ENCODE results near the gene DCAF5.

DCAF5 gene

DNA sequence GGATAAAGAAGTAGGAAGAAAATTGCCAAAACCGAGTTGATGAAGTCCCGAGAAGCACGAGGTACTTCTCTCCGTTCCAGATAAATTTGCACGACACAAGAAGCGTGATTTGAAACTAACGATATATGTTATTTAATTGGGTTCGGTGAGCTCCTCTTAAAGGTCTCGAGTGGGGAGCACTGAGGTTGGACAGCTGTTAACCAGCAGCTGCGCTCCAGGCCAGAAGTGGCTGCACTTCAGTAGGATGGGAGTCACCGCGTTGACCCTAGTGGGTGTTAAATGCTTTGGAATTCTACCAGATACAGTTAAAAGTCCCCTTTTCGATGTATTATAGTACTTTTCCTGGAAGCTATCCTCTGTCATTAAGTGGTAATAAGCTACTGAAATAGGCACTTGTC lies 953 bp upstream of the DCAF5 start:
- no peak overlapping the region for H3K27ac ChIP-seq (replicated peaks; ENCODE audit: low read length)
- DNase-seq (ENCODE audit: low spot score) = no peak

GRCh38 chr14:69153152-69153872 lies 393 bp upstream of the DCAF5 start:
- no CpG with 5 or more reads among the region's 72 CpGs for WGBS, 2 donors (ENCODE audit: extremely low coverage in 2 of 2, insufficient read length in 2 of 2, insufficient replicate concordance in 1 of 2)
- Histone ChIP-seq H2AFZ (ENCODE audit: low read length) (peak overlapping the region; percentile 95), H2AK5ac (ENCODE audit: low read depth, low read length) (no peak overlapping the region), H4K8ac (ENCODE audit: low read depth, low read length) (no peak overlapping the region), H3K9me3 (replicated peaks in 1 of 2; ENCODE audit: control insufficient read depth in 2 of 2, insufficient read depth in 1 of 2, low read depth in 1 of 2, low read length in 2 of 2) (no peaks in the 10 kb centered on the region), H2BK120ac (ENCODE audit: low read depth, low read length) (no peak overlapping the region), H3K4ac (ENCODE audit: low read length) (no peak overlapping the region), H3K27ac (replicated peaks; ENCODE audit: low read length) (peak overlapping the region; percentile 97), H3K4me2 (ENCODE audit: insufficient read depth, low read length, poor library complexity, severe bottlenecking) (peak overlapping the region; percentile 74), H4K91ac (ENCODE audit: low read depth, low read length, poor library complexity) (no peak overlapping the region), H3K4me1 (ENCODE audit: control insufficient read depth in 2 of 2, insufficient read depth in 1 of 2, low read depth in 1 of 2, low read length in 2 of 2) (peaks cover 1 to 5% of the 10 kb centered on the region in 2 donors), H3K4me3 (ENCODE audit: low read length in 2 of 2) (peak overlapping the region; percentile 86 to 87), H3K79me1 (ENCODE audit: low read depth, low read length) (peaks cover 3% of the 10 kb centered on the region), H3K18ac (ENCODE audit: low read length) (peak overlapping the region; percentile 96), H3K14ac (ENCODE audit: low read length) (no peak overlapping the region), H2BK5ac (ENCODE audit: low read length) (peak overlapping the region; percentile 97), H2BK12ac (ENCODE audit: low read length) (no peak overlapping the region), H3K9ac (ENCODE audit: low read depth, low read length, poor library complexity) (peak overlapping the region; percentile 82), H3K36me3 (replicated peaks in 1 of 2; ENCODE audit: control insufficient read depth in 2 of 2, insufficient read depth in 2 of 2, low read length in 2 of 2) (peaks cover 2 to 24% of the 10 kb centered on the region in 2 donors), H3K23ac (ENCODE audit: low read depth, low read length, poor library complexity) (peak overlapping the region; percentile 86), H3K27me3 (ENCODE audit: control insufficient read depth in 3 of 3, insufficient read depth in 3 of 3, low read depth in 1 of 3, low read length in 3 of 3) (peaks cover 0 to 3% (median 0%) of the 10 kb centered on the region in 3 experiments), H2BK15ac (ENCODE audit: low read length) (peak overlapping the region; percentile 37)
- peak; percentile 87 for DNase-seq (ENCODE audit: low spot score)

More for the DNA sequence above, 953 bp upstream of the DCAF5 start:
- H2BK12ac ChIP-seq (ENCODE audit: low read length) = no peak overlapping the region
- peaks cover 0 to 3% (median 0%) of the 10 kb centered on the region in 3 experiments for H3K27me3 ChIP-seq (ENCODE audit: control insufficient read depth in 3 of 3, insufficient read depth in 3 of 3, low read depth in 1 of 3, low read length in 3 of 3)
- H2BK5ac ChIP-seq (ENCODE audit: low read length) = no peak overlapping the region
- no peak overlapping the region for H3K4ac ChIP-seq (ENCODE audit: low read length)
- H3K18ac ChIP-seq (ENCODE audit: low read length) = no peak overlapping the region
- peak overlapping the region; percentile 95 for H2AFZ ChIP-seq (ENCODE audit: low read length)
- H3K14ac ChIP-seq (ENCODE audit: low read length) = no peak overlapping the region
- H2BK120ac ChIP-seq (ENCODE audit: low read depth, low read length) = no peak overlapping the region
- peaks cover 0 to 19% of the 10 kb centered on the region in 2 donors for H3K36me3 ChIP-seq (replicated peaks in 1 of 2; ENCODE audit: control insufficient read depth in 2 of 2, insufficient read depth in 2 of 2, low read length in 2 of 2)
- peak overlapping the region; percentile 74 for H3K4me2 ChIP-seq (ENCODE audit: insufficient read depth, low read length, poor library complexity, severe bottlenecking)
- no peak overlapping the region for H4K91ac ChIP-seq (ENCODE audit: low read depth, low read length, poor library complexity)
- no peak overlapping the region for H2BK15ac ChIP-seq (ENCODE audit: low read length)
- H3K23ac ChIP-seq (ENCODE audit: low read depth, low read length, poor library complexity) = no peak overlapping the region
- H3K79me1 ChIP-seq (ENCODE audit: low read depth, low read length) = peaks cover 3% of the 10 kb centered on the region
- H3K4me3 ChIP-seq (ENCODE audit: low read length in 2 of 2) = peak overlapping the region; percentile 86 to 87
- H3K4me1 ChIP-seq (ENCODE audit: control insufficient read depth in 2 of 2, insufficient read depth in 1 of 2, low read depth in 1 of 2, low read length in 2 of 2) = peaks cover 1 to 5% of the 10 kb centered on the region in 2 donors
- H3K9me3 ChIP-seq (replicated peaks in 1 of 2; ENCODE audit: control insufficient read depth in 2 of 2, insufficient read depth in 1 of 2, low read depth in 1 of 2, low read length in 2 of 2) = no peaks in the 10 kb centered on the region
- H2AK5ac ChIP-seq (ENCODE audit: low read depth, low read length) = no peak overlapping the region
- H3K9ac ChIP-seq (ENCODE audit: low read depth, low read length, poor library complexity) = no peak overlapping the region
- H4K8ac ChIP-seq (ENCODE audit: low read depth, low read length) = no peak overlapping the region
- no CpG with 5 or more reads among the region's 13 CpGs for WGBS, 2 donors (ENCODE audit: extremely low coverage in 2 of 2, insufficient read length in 2 of 2, insufficient replicate concordance in 1 of 2)

DNA sequence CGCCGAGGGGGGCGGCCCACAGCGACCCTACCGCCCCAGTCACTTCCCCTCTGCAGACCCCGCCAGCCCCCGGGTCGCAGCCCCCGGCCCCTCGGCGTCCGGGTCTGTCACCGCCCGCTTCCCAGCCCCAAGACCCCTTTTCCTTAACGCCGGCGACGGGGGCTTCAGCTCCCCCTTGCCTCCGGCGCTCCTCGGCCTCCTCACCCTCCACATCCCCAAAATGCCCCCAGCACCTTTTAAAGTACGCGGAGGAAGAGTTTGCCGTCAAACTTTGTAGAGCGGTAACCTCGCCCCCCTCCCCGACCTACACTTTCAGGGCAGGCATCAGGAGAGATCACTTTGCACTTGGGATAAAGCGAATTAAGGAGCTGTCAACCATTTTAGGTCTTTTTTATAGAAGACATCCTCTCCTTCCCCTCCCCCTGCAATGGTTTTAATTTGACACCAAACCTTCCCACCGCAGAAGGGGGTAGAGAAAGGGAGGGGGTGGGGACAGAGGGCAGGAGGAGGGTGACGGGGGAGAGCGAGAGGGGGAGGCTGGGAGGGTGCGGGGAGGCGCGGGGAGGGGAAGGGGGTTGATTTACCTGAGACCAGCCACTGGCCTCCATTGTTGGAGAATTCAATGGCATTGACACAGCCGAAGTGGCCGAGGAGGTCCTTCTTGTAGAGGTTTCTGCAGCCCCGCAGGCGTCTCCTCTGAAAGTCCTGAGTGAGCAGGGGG lies 578 bp downstream of the DCAF5 start:
- WGBS, 2 donors (ENCODE audit: extremely low coverage in 2 of 2, insufficient read length in 2 of 2, insufficient replicate concordance in 1 of 2) = no CpG with 5 or more reads among the region's 38 CpGs
- DNase-seq (ENCODE audit: low spot score) = peak; percentile 42
- H4K91ac ChIP-seq (ENCODE audit: low read depth, low read length, poor library complexity) = no peak overlapping the region
- H3K18ac ChIP-seq (ENCODE audit: low read length) = peak overlapping the region; percentile 97
- no peak overlapping the region for H2BK12ac ChIP-seq (ENCODE audit: low read length)
- H3K27ac ChIP-seq (replicated peaks; ENCODE audit: low read length) = peak overlapping the region; percentile 97
- H2BK120ac ChIP-seq (ENCODE audit: low read depth, low read length) = peak overlapping the region; percentile 94
- peak overlapping the region; percentile 97 for H2BK5ac ChIP-seq (ENCODE audit: low read length)
- peaks cover 1 to 5% of the 10 kb centered on the region in 2 donors for H3K4me1 ChIP-seq (ENCODE audit: control insufficient read depth in 2 of 2, insufficient read depth in 1 of 2, low read depth in 1 of 2, low read length in 2 of 2)
- peak overlapping the region; percentile 95 for H2AFZ ChIP-seq (ENCODE audit: low read length)
- no peak overlapping the region for H4K8ac ChIP-seq (ENCODE audit: low read depth, low read length)
- H3K79me1 ChIP-seq (ENCODE audit: low read depth, low read length) = peaks cover 3% of the 10 kb centered on the region
- H3K27me3 ChIP-seq (ENCODE audit: control insufficient read depth in 3 of 3, insufficient read depth in 3 of 3, low read depth in 1 of 3, low read length in 3 of 3) = peaks cover 0 to 3% (median 0%) of the 10 kb centered on the region in 3 experiments
- peak overlapping the region; percentile 91 for H3K14ac ChIP-seq (ENCODE audit: low read length)
- peak overlapping the region; percentile 73 for H2AK5ac ChIP-seq (ENCODE audit: low read depth, low read length)
- no peaks in the 10 kb centered on the region for H3K9me3 ChIP-seq (replicated peaks in 1 of 2; ENCODE audit: control insufficient read depth in 2 of 2, insufficient read depth in 1 of 2, low read depth in 1 of 2, low read length in 2 of 2)
- peak overlapping the region; percentile 74 for H3K4me2 ChIP-seq (ENCODE audit: insufficient read depth, low read length, poor library complexity, severe bottlenecking)
- H3K4ac ChIP-seq (ENCODE audit: low read length) = no peak overlapping the region
- H3K9ac ChIP-seq (ENCODE audit: low read depth, low read length, poor library complexity) = peak overlapping the region; percentile 89
- H3K4me3 ChIP-seq (ENCODE audit: low read length in 2 of 2) = peak overlapping the region; percentile 86 to 87
- peaks cover 2 to 34% of the 10 kb centered on the region in 2 donors for H3K36me3 ChIP-seq (replicated peaks in 1 of 2; ENCODE audit: control insufficient read depth in 2 of 2, insufficient read depth in 2 of 2, low read length in 2 of 2)
- H3K23ac ChIP-seq (ENCODE audit: low read depth, low read length, poor library complexity) = peak overlapping the region; percentile 86
- H2BK15ac ChIP-seq (ENCODE audit: low read length) = peak overlapping the region; percentile 81

Data from neuronal stem cell (in vitro differentiated cells).